ENCODE data around the gene HOXA5.
A peak's percentile ranks its signal among the peaks of the same experiment; 100 is the strongest.

The HOXA5 gene

DNA sequence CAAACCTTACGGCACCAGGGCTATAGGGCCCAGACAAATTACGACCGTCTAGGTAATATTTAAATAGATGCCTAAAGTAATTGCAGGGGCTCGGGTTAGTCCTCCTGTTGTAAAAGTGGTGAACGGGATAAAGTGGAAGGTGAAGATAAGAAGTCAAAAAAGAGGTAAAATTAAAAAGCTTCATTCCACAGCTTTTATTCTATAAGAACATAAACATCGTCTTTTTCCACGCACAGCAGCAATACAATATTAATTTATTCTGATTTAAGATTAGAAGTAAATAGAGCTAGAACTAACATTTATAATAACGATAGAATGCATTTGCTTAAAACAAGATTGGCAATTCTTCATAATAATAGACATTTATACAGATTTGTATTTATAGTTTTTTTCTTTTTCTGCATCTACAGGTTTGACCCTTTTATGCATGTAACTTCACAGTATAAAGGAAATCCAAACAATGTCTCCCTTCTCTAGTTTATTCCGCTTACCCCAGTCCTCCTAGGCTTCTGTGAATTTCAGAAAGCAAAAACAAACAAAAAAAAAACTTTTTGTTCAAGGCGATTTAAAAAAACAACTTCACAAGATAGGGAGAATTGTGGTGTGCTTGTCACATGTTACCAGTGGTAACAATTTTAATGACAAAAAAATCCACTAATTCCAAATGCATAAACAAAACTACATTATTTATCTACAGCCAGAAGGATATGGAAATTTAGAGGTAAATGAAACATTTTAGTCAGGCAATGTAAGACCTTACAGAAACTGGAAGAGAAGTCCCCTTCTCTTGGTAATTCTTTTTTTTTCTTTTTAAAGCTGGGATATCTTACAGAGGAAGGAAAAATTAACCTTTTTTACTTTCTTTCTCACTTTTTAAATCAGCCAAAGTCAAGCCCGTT lies 27.2 kb upstream of the HOXA5 start:
- no peak for DNase-seq

DNA sequence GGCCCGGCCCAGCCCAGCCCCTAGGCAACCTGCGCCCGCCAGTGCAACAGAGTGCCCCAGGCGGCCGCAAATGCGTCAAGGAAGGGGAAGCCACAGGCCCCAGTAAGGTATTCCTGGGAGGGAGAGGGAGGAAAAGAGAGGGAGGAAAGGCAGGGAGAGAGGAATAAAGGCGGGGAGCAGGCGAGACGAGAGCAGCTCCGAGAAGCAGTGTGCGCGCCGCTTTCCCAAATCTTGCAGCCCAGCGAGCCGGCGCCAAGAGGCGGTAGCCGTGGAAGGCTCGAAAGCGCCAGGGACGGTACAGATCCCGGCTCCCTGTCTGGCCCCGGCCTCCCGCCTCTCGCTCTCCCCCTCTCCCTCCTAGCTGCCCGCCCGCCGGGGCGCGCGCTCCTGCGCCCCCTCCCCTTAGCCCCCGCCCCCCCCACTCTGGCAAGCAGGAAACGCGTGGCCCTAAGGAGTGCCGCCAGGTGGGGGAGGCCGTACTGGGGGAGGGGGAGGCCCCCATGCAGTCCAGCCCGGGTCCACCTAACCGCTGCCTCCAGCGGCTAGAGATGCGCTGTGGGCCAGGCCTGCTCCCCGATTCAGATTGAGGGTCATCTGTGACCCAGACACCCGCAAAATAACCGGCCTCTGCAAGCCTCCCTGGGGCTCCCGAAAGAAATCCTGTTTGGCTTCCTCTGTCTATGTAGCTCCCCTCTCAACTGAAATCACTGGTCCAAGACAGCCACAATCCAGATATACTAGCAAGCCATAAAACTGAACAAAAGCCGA lies 26.4 kb upstream of the HOXA5 start:
- no peak for DNase-seq

GRCh38 chr7:27168265-27168947 lies 24.9 kb upstream of the HOXA5 start:
- DNase-seq: no peak

- DNase-seq: no peak
Measured at GRCh38 chr7:27167916-27168264, 24.4 kb upstream of the HOXA5 start.

- no peak for DNase-seq
Measured at GRCh38 chr7:27166531-27167505, 23.3 kb upstream of the HOXA5 start.

GRCh38 chr7:27165996-27166530 lies 22.6 kb upstream of the HOXA5 start:
- no peak for DNase-seq

DNA sequence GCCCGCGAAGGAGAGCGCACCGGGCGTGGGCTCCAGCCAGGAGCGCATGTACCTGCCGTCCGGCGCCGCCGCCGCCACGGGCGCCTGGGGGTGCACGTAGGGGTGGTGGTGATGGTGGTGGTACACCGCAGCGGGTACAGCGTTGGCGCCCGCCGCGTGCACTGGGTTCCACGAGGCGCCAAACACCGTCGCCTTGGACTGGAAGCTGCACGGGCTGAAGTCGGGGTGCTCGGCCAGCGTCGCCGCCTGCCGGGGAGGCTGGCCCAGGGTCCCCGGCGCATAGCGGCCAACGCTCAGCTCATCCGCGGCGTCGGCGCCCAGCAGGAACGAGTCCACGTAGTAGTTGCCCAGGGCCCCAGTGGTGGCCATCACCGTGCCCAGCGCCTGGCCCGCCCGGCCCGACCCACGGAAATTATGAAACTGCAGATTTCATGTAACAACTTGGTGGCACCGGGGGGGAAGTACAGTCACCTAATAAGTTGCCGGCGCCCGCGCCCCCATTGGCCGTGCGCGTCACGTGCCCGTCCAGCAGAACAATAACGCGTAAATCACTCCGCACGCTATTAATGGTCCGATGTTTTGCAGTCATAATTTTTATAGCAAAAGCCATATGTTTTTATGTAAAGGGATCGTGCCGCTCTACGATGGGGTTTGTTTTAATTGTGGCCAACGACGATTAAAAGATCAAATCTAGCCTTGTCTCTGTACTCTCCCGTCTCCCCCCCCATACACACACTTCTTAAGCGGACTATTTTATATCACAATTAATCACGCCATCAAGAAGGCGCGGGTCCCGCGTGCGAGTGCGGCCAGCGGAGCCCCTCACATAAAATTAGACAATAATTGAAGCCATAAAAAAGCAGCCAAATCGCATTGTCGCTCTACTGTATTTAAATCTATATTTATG lies 21.9 kb upstream of the HOXA5 start, which contains the start of gene HOXA9:
HOXA9 (minus strand) TSS at position 449 of the 907 bp plus-strand sequence; CDS start at position 369, 80 bp downstream.
- DNase-seq: peak; percentile 36

GRCh38 chr7:27164367-27165088 lies 21.0 kb upstream of the HOXA5 start:
- no peak for DNase-seq

DNA sequence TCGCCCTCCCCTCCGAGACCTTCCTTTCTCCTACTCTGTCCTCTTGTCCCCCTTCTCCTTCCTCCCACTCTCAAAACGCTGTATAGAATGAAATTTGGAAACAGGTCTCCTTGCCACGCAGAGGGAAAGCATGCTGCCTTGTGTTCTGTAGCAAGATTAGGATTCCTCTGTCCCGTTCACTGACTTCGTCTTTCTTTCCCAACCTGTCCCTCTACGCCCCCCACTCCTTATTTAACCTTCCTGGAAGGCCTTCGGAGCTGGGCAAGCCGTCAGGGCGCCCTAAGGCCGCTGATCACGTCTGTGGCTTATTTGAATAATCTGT lies 20.5 kb upstream of the HOXA5 start:
- no peak for DNase-seq

DNA sequence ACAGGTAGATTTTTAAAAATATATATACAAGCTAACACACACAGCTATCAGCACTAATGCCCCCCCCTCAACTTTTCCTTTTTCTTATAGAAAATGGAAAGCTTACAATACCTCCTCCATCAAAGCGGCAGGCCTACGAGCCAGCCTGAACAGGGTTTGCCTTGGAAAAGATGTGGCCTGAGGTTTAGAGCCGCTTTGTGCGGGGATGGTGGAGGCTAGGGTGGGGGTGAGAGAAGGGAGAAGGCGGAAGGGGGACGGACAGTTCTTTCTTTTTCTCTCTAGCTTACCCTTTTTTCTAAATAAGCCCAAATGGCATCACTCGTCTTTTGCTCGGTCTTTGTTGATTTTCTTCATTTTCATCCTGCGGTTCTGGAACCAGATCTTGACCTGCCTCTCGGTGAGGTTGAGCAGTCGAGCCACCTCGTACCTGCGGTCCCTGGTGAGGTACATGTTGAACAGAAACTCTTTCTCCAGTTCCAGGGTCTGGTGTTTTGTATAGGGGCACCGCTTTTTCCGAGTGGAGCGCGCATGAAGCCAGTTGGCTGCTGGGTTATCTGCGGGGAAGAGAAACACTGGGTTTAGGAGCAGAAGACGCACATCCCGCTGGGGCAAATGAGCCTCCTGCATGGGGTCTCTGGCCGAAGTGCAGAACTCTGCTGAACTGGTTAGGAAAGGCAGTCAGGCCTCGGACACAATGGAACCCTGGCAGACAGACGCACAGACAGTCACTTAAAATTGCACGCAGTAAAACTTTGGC lies 20.0 kb upstream of the HOXA5 start:
- no peak for DNase-seq

DNA sequence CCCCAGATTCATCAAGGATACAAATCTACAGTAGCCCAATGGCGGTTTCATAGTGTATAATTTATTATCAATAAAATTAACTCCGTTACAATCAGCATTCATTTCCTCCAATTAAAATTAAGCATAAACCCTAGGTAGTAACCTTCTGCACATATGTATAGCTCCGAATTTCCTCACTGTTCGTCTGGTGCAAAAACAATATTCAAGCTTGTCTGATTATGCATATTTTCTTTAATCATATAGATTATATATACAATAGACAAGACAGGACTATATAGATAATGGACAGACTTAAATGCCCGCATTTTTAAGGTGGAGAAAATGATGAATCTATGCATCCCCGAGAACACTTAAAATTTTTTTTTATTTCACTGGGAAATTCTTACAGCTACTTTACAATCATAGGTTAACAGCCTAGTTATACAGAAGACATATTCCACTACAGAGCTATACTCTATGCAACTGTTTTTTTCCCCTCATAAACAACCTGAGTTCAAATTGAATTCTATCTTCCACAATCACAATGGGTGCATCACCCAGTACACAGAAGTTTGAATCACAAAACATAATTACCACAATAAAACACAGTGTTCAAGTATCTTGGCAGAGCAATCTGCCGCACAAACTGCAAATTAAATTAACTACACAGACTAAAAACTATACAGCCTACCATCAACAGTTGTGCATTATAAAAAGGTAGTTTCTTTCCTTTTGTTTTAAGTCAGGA lies 19.2 kb upstream of the HOXA5 start:
- DNase-seq: no peak

- DNase-seq: no peak
Measured at GRCh38 chr7:27161721-27162560, 18.5 kb upstream of the HOXA5 start.

DNA sequence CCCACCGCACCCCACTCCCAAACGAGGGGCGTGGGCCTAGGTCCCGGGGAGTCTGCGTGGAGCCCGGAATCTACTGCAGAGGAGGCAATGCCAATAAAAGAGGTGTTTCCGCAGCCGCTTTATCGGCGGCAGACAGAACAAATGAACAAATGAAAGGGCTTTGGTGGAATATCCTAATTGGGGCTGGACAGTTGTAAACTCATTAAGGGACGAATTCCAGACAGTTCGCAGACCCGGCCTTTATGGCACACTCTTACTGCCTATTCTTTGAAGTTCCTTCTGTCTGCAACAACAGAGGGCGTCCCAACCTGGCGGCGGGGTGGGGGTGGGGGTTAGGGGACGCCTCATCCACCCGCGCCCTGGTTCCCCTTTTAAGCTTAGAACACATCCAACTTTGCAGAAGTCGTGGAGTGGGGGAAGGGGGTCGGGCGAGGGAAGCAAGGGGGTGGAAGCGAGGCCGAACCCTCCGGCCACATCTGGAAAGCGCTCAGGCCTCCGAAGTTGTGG lies 17.8 kb upstream of the HOXA5 start:
- DNase-seq: no peak

GRCh38 chr7:27160546-27161213 lies 17.2 kb upstream of the HOXA5 start:
- DNase-seq: peak; percentile 85

- no peak for DNase-seq
Measured at GRCh38 chr7:27160145-27160545, 16.7 kb upstream of the HOXA5 start.

- no peak for DNase-seq
Measured at GRCh38 chr7:27159266-27160144, 16.0 kb upstream of the HOXA5 start.
